GM19240 (cell line): Measurements from ENCODE around the gene NLGN2.

Experiments
- DNase-seq: peaks from one replicate; pipeline ENCODE4 v3.0.0; 2011; ENCODE audit warnings: low spot score; ENCODE audit not compliant: insufficient read length

NLGN2 gene

DNA sequence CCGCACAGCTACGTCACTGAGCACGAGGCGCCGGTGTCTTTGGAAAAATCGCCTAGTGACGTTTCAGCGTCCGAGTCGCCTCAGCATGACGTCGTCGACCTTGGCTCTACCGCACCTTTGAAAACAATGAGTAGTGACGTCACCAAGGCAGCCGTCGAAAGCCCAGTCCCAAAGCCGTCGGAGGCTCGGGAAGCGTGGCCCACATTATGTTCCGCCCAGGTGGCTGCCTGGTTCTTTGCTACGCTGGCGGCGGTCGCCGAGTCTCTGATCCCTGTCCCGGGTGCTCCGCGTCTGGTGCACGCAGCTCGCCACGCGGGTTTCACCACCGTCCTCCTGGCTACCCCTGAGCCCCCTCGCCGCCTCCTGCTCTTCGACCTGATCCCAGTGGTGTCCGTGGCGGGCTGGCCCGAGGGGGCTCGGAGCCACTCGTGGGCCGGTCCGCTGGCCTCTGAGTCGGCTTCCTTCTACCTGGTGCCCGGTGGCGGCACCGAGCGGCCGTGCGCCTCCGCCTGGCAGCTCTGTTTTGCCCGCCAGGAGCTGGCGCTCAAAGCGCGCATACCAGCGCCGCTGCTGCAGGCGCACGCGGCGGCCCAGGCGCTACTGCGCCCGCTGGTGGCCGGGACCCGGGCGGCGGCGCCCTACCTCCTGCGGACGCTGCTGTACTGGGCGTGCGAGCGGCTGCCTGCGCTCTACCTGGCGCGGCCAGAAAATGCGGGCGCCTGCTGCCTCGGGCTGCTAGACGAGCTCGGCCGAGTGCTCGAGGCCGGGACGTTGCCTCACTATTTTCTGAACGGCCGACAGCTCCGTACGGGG, 29.1 kb downstream of the NLGN2 start:
- no peak for DNase-seq

DNA sequence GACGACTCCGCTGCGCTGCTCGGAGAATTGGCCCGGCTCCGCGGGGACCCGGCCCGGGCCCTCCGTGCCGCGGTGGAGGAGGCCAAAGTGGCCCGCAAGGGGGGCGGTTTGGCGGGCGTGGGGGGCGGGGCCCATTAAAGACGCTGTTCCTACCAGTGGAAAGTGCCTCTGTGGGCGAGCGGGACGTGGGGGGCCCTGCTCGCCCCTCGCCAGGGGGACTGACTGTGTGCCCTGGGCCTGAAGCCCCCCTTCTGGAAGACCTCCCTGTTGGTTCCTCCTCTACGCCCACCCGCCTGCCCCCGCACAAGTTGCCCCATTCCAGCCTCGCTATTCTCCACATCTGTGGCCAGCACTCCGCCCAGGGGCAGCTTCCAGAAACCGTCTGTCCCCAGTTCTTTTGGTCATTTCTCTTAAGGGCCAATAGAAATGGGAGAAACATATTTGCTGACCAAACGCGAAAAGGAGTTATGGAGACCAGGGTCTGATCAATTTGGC, 29.8 kb downstream of the NLGN2 start:
- no peak for DNase-seq

DNA sequence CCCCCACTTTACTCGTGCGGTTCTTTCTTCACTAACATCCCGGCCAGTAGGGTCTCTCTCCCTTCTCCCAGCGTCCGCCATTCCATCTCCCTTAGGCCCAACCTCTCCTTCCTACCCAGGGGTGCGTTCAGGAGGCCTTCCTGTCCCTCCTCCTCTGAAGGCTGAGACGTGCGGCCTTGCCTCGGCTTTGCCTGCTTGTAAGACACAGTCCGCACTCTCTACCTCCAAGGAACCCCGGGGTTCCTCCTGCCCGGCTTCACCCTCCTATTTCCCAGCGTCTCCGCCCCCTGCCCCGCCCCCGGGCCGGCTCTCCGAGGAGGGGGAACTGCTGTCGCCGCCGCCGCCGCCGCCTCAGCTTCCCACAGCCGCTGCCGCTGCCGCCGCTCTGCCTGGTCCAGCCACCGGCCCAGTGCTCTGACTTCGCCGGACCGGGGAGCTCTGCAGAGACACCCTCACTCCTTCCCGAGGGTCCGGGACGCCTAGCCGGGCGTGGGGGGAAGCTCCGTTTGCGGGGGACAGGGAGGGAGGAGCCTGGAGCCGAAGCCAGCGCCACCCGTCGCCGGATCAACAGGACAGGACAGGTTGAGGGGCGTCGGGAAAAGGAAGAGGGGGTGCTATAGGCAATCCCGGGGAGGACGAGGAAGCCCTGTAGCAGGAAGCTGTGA, 30.4 kb downstream of the NLGN2 start:
- DNase-seq = no peak

DNA sequence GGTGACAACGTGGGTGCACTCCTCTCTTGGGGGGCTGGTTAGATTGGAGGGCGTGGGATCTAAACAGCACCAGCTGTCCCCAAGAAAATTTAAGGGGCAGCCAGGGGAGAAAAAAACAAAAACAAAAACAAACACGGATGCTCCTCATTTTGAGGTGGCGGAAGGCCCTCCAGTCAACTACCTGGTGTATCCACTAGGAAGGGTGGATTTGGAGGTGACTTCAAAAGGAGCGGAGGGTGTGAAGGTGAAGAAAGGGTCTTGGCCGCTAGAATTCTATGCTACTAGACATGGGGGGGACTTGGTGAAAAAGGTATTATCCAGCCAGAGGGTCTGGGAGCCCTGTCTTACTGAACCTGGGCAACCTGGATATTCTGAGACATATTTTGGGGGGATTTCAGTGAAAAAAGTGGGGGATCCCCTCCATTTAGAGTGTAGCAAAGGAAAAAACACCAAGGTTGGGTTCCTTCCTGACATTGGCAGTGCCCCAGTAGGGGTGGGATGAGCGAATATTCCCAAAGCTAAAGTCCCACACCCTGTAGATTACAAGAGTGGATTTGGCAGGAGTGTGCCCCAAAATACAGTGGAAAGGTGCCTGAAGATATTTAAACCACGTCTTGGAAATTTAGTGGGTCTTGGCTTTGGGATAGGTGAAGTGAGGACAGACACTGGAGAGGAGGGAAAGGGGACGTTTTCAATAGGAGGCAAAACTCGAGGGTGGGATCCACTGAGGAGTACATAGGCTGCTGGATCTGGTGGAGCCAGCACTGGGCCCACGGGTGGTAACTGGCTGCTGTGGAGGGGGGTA, 31.2 kb downstream of the NLGN2 start:
- no peak for DNase-seq

DNA sequence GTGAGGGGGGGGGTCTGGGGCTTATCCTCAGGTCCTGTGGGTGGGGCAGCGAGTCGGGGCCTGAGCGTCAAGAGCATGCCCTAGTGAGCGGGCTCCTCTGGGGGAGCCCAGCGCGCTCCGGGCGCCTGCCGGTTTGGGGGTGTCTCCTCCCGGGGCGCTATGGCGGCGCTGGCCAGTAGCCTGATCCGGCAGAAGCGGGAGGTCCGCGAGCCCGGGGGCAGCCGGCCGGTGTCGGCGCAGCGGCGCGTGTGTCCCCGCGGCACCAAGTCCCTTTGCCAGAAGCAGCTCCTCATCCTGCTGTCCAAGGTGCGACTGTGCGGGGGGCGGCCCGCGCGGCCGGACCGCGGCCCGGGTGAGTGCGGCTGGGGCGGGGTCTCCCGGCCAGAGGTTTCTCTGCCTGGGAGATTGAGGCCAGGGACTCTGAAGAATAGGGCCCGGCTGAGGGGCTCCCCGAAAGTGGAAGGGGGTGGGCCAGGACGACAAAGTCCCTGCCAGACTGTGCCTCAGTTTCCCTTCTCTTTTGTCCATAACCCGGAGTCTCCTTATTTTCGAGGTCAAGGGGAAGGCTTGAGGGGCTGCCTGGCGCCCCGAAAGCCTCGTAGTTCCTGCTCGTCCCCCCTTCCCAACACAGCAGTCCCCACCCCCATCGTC, 31.9 kb downstream of the NLGN2 start, which contains the start of gene FGF11:
FGF11 (plus strand) TSS at position 51 of the 651 bp plus-strand sequence; CDS start at position 160, 109 bp downstream.
- no peak for DNase-seq

DNA sequence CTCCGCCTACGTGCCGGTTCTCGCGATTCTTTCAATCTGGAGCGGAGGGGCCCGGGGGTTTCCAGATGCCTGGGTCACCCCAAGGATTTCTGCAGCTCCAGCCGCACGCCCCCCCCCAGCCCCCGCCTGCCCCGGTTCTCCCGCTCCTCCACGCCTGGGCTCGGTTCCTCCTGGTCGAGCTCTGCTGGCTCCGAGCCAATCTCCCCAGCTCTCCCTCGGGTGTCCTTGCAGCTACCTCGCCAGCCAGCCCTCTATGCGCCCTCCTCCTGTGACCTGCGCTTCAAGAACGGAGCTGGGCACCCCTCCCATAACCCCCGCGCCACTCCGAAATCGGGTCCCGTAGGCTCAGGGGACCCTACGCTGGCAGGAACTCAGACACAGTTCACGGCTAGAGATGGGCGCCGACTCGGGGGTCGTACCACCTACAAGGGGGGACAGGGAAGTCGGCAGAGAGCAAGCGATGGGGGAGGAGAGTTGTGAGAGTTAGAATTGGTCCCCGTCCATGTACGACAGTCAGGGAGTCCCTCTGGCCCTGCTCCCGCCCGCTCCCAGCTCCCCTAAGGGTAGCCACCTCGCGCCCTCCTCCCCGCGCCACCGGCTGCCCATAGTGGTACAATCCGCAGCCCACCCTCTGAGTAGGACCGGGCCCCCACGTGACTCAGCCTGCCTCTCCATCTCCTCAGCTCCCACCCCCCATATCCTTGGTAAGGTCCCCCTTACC, 32.6 kb downstream of the NLGN2 start:
- no peak for DNase-seq

DNA sequence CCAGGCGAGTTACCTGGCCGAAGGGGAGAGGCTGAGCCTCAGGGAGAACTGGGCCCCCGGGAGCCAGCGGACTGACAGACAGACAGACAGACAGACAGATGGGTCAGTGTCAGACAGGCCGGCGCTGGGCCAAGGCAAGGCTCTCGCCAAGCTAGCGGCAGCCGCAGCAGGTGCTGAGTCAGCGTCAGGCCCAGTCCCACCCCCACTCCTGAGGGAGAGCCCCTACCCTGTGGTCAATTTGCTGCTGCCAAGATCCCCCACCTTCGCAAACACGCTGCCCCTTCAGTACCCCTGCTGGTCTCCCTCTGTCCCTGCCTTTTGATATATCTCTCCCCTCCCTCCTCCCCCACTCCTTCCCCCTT, 33.2 kb downstream of the NLGN2 start:
- no peak for DNase-seq

DNA sequence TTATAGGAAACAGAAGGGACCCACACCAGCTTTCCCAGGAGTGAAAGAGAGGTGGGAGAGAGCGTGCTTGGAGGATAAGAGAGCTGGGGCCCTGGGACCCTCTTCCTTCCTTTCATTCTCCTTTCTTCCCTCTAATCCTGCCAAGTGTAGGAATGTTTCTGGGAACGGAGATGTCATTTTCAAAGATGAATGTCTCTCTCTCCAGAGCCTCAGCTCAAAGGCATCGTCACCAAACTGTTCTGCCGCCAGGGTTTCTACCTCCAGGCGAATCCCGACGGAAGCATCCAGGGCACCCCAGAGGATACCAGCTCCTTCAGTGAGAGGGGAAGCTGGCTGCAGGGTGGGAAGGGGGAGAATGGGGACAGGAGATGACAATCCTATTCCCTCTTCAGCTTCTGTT, 33.6 kb downstream of the NLGN2 start:
- no peak for DNase-seq

DNA sequence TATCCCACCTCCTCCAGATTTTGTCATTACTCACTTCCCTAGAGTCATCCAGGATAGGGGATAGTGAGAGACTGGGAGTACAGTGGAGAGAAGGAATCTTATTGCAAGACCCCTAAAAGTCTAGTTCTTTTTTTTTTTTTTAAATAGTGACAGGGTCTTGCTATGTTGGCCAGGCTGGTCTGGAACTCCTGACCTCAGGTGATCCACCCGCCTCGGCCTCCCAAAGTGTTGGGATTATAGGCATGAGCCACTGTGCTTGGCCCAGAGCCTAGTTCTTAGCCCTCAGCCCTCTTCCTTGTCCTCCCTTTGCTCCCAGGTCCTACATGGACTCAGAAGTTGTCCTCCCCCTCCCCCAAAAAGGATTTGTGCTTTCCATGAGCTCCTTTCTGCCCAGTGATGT, 34.5 kb downstream of the NLGN2 start:
- no peak for DNase-seq

DNA sequence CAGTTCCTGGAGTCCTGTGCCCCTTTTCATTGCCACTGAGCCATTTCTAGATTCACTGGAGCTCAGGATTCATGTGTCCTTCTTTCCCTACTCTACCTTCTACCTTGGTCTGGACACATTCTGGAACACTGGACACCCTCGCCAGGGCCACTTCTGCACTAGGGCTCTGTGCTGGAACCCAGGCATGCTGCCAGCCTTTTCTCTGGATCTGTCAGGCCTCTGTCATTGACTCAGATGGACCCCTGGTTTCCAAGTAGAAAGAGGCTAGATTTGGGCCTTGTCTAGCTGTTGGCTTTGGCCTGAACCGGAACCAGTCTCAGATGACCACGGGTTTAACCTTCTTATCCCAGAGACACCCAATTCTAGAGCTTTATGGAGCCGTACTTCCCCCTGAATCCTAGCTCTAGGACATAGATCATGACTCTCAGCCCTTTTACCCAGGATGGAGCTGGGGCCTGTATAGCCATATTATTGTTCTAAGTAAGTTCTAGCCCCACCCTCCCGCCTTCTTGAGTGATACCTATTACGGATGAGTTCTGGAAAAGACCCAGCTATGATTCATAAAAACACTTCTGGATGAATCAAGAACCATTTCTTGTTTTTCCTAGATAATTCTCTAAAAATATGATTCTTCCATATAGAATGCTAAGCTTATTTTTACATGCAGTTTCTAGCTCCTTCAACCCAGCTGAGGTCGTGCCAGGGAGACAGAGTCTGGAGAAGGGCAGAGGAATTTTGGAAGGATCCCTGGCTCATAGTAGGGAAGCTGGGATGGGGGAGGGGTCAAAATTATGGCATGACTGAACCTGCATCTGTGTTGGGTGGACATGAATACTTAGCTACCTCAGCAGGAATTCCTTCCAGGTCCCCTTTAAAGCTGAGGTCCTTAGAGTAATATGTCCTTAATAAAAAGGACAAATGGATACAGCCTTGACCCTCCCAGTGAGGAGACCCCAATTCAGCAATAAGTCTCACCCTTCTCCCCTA, 36.1 kb downstream of the NLGN2 start:
- DNase-seq = no peak

DNA sequence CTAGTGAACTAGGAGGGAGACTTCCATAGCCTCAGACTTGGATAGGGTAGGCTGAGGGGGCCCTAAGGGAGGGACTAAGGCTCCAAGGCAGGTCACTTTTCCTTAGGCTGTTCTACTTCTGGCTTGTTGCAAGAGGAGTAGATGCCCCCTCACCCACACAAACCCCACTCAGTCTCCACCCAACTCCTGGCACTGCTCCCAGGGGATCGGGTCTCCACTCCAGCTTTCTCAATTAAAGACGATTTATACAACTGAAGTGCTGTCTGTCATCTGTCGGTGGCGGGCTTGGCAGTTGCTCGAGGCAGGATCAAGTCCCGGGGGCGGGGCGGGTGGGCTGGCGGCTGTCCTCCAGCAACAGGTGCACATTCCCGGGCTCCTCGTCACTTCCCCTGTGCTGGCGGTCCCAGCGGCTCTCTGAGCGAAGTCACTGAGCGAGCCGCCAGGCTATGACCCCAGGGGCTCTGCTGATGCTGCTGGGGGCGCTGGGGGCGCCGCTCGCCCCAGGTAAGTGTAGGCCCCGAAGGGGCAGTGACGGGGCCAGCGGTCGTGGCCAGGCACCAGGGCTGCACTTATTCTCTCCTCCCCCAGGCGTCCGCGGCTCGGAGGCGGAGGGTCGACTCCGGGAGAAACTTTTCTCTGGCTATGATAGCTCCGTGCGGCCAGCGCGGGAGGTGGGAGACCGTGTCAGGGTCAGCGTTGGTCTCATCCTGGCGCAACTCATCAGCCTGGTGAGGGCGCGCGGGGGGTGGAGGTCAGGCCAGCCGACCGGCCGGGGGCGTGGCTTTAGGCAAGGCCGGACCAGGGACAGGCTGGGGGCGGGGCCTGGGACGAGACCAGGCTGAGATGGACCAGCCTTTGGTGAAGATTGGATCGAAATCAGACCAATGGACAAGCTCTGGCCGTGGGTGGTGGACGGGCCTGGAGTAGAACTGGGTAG, 37.3 kb downstream of the NLGN2 start, which contains the start of gene CHRNB1:
CHRNB1 (plus strand) TSS at position 380 of the 937 bp plus-strand sequence; CDS start at position 447, 67 bp downstream.
- no peak for DNase-seq

DNA sequence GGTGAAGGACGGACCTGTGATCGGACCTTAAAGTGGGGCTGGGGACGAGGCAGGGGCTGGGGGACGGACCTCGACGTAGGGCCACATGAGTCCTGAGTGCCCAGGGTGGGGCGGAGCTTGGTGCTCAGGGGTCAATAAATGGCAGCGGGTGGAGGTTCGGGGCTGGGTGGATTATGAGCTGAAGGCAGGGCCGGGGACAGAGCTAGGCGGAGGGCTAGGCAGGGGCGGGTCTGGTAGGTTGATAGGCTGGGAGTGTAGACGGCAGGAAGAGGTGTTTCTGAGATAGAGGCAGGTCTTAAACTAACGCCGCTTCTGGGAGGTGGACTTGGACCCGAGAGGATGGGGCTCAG, 37.9 kb downstream of the NLGN2 start:
- no peak for DNase-seq

DNA sequence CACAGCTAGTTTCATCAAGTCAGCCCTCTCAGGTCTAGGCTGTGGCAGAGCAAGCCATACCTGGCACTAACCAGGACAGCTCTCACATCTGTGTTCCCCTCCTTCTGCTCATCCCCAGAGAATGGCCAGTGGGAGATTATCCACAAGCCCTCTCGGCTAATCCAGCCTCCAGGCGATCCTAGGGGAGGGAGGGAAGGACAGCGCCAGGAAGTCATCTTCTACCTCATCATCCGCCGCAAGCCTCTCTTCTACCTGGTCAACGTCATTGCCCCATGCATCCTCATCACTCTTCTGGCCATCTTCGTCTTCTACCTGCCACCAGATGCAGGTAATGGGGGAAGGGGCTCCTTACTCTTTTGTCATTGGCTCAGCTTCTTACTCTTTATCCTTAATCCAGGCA, 40.8 kb downstream of the NLGN2 start:
- no peak for DNase-seq

DNA sequence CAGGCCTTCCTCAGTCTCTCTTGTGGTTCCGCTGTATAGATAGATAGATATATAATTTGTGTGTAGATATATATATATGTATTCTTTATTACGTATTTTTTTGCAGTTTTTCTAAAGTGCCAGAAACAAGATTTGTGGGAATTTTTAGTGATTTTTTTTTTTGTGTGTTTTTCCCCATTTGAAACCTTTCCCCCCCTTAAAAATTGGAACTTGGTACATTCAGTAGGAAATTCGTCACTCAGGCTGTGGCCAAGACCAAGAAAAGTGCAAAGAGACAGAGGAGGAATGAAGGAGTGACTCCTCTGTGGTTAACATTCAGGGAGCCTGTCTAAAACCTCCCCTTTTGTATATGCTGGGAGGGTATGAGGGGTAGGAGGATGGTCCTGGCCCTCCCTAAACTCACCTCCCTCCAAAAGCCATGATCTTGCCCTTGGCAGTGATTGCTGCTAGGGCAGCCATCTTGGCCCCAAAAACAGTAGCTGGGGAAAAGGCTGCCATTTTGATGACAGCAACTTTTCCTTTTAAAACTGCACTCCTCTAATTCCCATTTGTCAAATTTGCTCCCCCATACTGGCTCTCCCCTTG, 52.4 kb downstream of the NLGN2 start:
- DNase-seq = no peak

DNA sequence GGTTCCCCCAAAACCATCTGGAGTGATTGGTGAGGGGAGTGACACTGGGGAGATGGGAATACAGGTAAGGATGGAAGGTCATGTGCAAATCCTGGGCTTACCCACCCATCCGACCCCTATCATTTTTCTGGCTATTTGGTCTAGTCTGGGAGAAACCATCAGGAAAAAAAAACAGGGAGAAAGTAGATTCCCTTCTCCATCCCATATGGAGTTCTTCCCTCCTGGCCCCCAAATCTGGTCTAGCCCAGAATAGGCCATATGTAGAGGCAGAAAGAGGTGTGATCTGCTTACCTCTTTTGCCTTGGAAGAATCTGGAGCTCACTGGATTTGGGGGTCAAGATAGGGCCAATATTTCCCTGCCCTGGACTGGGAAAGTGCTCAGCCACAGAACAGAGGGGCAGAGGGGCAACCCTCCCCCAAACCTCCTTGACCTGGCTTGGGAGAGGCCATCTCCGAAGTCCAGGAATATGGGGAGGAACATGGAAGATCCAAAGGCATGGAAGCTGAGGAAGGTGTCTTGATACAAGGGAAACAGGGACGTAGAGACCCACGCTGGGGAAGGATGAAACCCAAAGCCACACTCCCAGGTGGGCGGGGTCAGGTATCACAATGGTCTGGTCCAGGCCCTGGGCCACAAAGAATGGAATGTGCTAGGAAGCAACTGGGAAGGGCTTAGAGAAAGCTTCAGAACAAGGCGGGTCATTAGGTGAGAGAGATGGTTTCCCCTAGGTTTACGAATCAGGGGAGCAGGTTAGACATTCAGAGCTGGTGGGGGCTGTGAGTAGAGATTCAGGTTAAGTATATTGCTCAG, 53.4 kb downstream of the NLGN2 start:
- DNase-seq = no peak

DNA sequence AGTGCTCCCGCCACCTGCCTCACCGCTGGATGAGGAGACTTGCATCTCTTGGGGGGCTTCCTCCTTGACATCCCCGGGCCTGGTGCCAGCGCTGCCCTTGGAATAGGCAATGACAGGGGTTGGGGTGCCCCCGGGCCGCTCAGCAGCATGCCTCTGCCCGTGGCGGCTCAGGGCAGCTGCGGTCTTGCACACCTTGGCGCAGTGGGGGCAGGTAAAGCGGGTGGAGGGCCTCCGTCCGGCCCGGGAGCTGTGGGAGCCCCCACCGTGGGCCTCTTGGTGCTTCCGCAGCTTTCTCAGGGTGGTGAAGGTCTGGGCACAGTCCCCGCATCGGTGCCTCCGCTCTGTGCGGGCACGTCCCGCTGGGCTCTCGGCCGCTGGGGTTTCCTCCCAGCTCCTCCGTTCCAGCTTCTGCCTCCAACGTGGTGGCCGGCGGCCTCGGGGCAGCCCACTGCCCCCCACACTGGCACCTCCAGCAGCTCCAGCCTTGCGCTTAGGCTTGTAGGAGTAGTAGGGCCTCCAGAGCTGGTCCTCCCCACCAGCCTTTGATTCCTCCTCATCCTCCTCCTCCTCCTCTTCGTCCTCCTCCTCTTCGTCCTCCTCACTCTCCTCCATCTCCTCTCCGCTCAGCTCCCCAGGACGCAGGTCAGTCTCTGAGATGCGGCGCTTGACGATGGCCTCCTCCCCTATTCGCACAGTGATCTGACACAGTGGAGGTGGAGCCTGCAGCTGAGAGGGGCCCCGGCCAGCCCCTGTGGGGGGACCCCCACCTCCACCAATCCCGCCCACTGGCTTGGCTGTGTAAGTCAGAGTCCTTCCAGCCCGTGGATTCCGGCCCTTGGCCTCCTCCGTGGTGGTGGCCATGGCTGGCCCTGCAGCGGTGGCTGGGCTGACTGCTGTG, 55.1 kb downstream of the NLGN2 start:
- DNase-seq = no peak
